ENCODE results near the gene P3H2. TPM values are rescaled to one million over a fixed set of nuclear protein-coding genes. Genes with fewer than 3 reads are reported as not detected.
A peak's percentile ranks its signal among the peaks of the same experiment; 100 is the strongest.

Gene P3H2
- total RNA-seq, 4 donors from 2014 or later = 29.9 to 73.3 (median 54.5) TPM

GRCh38 chr3:190122198-190122771, 1.6 kb upstream of the P3H2 start:
- 55% methylated on average over 8 of the region's 8 CpGs for WGBS
- H3K27me3 ChIP-seq = peaks cover 8% of the 10 kb centered on the region
- DNase-seq (ENCODE audit: low spot score in 2 of 2) = no peak
- TF ChIP-seq CTCF (IDR thresholded peaks at IDR 0.05) (no peak), POLR2A (IDR thresholded peaks at IDR 0.05) (no peak), EP300 (IDR thresholded peaks at IDR 0.05) (no peak), POLR2AphosphoS5 (IDR thresholded peaks at IDR 0.05) (no peak)
- H3K36me3 ChIP-seq = no peaks in the 10 kb centered on the region
- peaks cover 29% of the 10 kb centered on the region for H3K4me1 ChIP-seq
- H3K27ac ChIP-seq = no peak overlapping the region
- H3K4me3 ChIP-seq = no peak overlapping the region
- H3K9me3 ChIP-seq = no peaks in the 10 kb centered on the region

GRCh38 chr3:190121383-190121782, 686 bp upstream of the P3H2 start:
- peak overlapping the region; percentile 82 for H3K4me3 ChIP-seq
- H3K4me1 ChIP-seq = peaks cover 32% of the 10 kb centered on the region
- TF ChIP-seq POLR2A (IDR thresholded peaks at IDR 0.05) = no peak
- TF ChIP-seq POLR2AphosphoS5 (IDR thresholded peaks at IDR 0.05) = no peak
- TF ChIP-seq EP300 (IDR thresholded peaks at IDR 0.05) = no peak
- TF ChIP-seq CTCF (IDR thresholded peaks at IDR 0.05) = no peak

GRCh38 chr3:190121061-190121377, 322 bp upstream of the P3H2 start:
- H3K4me1 ChIP-seq = peaks cover 32% of the 10 kb centered on the region
- TF ChIP-seq EP300 (IDR thresholded peaks at IDR 0.05) = no peak
- no peak for TF ChIP-seq POLR2AphosphoS5 (IDR thresholded peaks at IDR 0.05)
- no peak for TF ChIP-seq POLR2A (IDR thresholded peaks at IDR 0.05)
- no peak for TF ChIP-seq CTCF (IDR thresholded peaks at IDR 0.05)
- peak overlapping the region; percentile 82 for H3K4me3 ChIP-seq
- DNase-seq (ENCODE audit: low spot score in 2 of 2) = no peak
- peaks cover 8% of the 10 kb centered on the region for H3K27me3 ChIP-seq
- H3K9me3 ChIP-seq = no peaks in the 10 kb centered on the region
- 27% methylated on average over 13 of the region's 13 CpGs for WGBS
- peak overlapping the region; percentile 80 for H3K27ac ChIP-seq
- no peaks in the 10 kb centered on the region for H3K36me3 ChIP-seq

More at GRCh38 chr3:190121383-190121782, 686 bp upstream of the P3H2 start:
- no peak for DNase-seq (ENCODE audit: low spot score in 2 of 2)
- WGBS = 50% methylated on average over 12 of the region's 12 CpGs
- no peaks in the 10 kb centered on the region for H3K9me3 ChIP-seq
- H3K36me3 ChIP-seq = no peaks in the 10 kb centered on the region
- peaks cover 8% of the 10 kb centered on the region for H3K27me3 ChIP-seq
- no peak overlapping the region for H3K27ac ChIP-seq

GRCh38 chr3:190119461-190120268, 1.0 kb downstream of the P3H2 start:
- Histone ChIP-seq H3K27me3 (peaks cover 8% of the 10 kb centered on the region), H3K9me3 (no peaks in the 10 kb centered on the region), H3K27ac (no peak overlapping the region), H3K4me3 (peak overlapping the region; percentile 82), H3K4me1 (peaks cover 32% of the 10 kb centered on the region), H3K36me3 (no peaks in the 10 kb centered on the region)
- WGBS = 26% methylated on average over 9 of the region's 9 CpGs
- no peak for TF ChIP-seq POLR2A (IDR thresholded peaks at IDR 0.05)
- TF ChIP-seq POLR2AphosphoS5 (IDR thresholded peaks at IDR 0.05) = no peak
- TF ChIP-seq CTCF (IDR thresholded peaks at IDR 0.05) = no peak
- TF ChIP-seq EP300 (IDR thresholded peaks at IDR 0.05) = no peak
- DNase-seq (ENCODE audit: low spot score in 2 of 2) = no peak

GRCh38 chr3:190118438-190118837, 2.3 kb downstream of the P3H2 start:
- Histone ChIP-seq H3K27ac (no peak overlapping the region), H3K4me3 (peak overlapping the region; percentile 82), H3K27me3 (peaks cover 8% of the 10 kb centered on the region), H3K9me3 (no peaks in the 10 kb centered on the region), H3K4me1 (peaks cover 32% of the 10 kb centered on the region), H3K36me3 (no peaks in the 10 kb centered on the region)
- no peak for TF ChIP-seq POLR2A (IDR thresholded peaks at IDR 0.05)
- no peak for TF ChIP-seq CTCF (IDR thresholded peaks at IDR 0.05)
- no peak for TF ChIP-seq EP300 (IDR thresholded peaks at IDR 0.05)
- no peak for TF ChIP-seq POLR2AphosphoS5 (IDR thresholded peaks at IDR 0.05)
- DNase-seq (ENCODE audit: low spot score in 2 of 2) = no peak
- WGBS = 73% methylated on average over 3 of the region's 3 CpGs

All from suprapubic skin (tissue), 4 donors.